ENCODE data around the gene RBPJ. TPM values are rescaled to one million over a fixed set of nuclear protein-coding genes. Genes with fewer than 3 reads are reported as not detected.

RBPJ gene
- total RNA-seq, 1 experiment from 2014 or later: 34.5 TPM

GRCh38 chr4:26360864-26361263 is 40.0 kb downstream of the RBPJ start:
- no peaks in the 10 kb centered on the region for H3K36me3 ChIP-seq
- no peak overlapping the region for H3K27ac ChIP-seq
- H3K9me3 ChIP-seq (replicated peaks): no peaks in the 10 kb centered on the region
- H3K4me1 ChIP-seq (replicated peaks): peaks cover 6% of the 10 kb centered on the region; the same call in 1 of the 2 replicates
- DNase-seq (ENCODE audit: low read depth in 1 of 2, low spot score in 2 of 2): no peak
- no peaks in the 10 kb centered on the region for H3K27me3 ChIP-seq (replicated peaks)
- no peak overlapping the region for H3K4me3 ChIP-seq

- H3K4me1 ChIP-seq (replicated peaks): peaks cover 6% of the 10 kb centered on the region; the same call in 1 of the 2 replicates
- H3K4me3 ChIP-seq: no peak overlapping the region
- no peak overlapping the region for H3K27ac ChIP-seq
- no peaks in the 10 kb centered on the region for H3K27me3 ChIP-seq (replicated peaks)
- DNase-seq (ENCODE audit: low read depth in 1 of 2, low spot score in 2 of 2): no peak
- no peaks in the 10 kb centered on the region for H3K9me3 ChIP-seq (replicated peaks)
- no peaks in the 10 kb centered on the region for H3K36me3 ChIP-seq
These were observed 40.5 kb downstream of the RBPJ start for GRCh38 chr4:26361297-26361696.

- Histone ChIP-seq H3K27me3 (replicated peaks) (no peaks in the 10 kb centered on the region), H3K36me3 (no peaks in the 10 kb centered on the region), H3K27ac (no peak overlapping the region), H3K4me3 (no peak overlapping the region), H3K9me3 (replicated peaks) (no peaks in the 10 kb centered on the region), H3K4me1 (replicated peaks) (peaks cover 6% of the 10 kb centered on the region; the same call in 1 of the 2 replicates)
- DNase-seq (ENCODE audit: low read depth in 1 of 2, low spot score in 2 of 2): no peak
These were observed 42.1 kb downstream of the RBPJ start for GRCh38 chr4:26362745-26363439.

GRCh38 chr4:26365537-26366150 is 44.8 kb downstream of the RBPJ start:
- no peaks in the 10 kb centered on the region for H3K36me3 ChIP-seq
- peaks cover 25% of the 10 kb centered on the region for H3K4me1 ChIP-seq (replicated peaks)
- H3K4me3 ChIP-seq: no peak overlapping the region
- no peaks in the 10 kb centered on the region for H3K9me3 ChIP-seq (replicated peaks)
- H3K27ac ChIP-seq: no peak overlapping the region
- DNase-seq (ENCODE audit: low read depth in 1 of 2, low spot score in 2 of 2): no peak
- no peaks in the 10 kb centered on the region for H3K27me3 ChIP-seq (replicated peaks)

GRCh38 chr4:26367811-26368210 is 47.0 kb downstream of the RBPJ start:
- peaks cover 24% of the 10 kb centered on the region for H3K4me1 ChIP-seq (replicated peaks)
- DNase-seq (ENCODE audit: low read depth in 1 of 2, low spot score in 2 of 2): no peak
- no peaks in the 10 kb centered on the region for H3K27me3 ChIP-seq (replicated peaks)
- H3K27ac ChIP-seq: no peak overlapping the region
- H3K9me3 ChIP-seq (replicated peaks): no peaks in the 10 kb centered on the region
- H3K4me3 ChIP-seq: no peak overlapping the region
- H3K36me3 ChIP-seq: no peaks in the 10 kb centered on the region

GRCh38 chr4:26368685-26369084 is 47.9 kb downstream of the RBPJ start:
- peaks cover 27% of the 10 kb centered on the region for H3K4me1 ChIP-seq (replicated peaks)
- no peaks in the 10 kb centered on the region for H3K27me3 ChIP-seq (replicated peaks)
- no peak overlapping the region for H3K27ac ChIP-seq
- no peak for DNase-seq (ENCODE audit: low read depth in 1 of 2, low spot score in 2 of 2)
- H3K9me3 ChIP-seq (replicated peaks): no peaks in the 10 kb centered on the region
- H3K36me3 ChIP-seq: no peaks in the 10 kb centered on the region
- H3K4me3 ChIP-seq: no peak overlapping the region

- H3K4me1 ChIP-seq (replicated peaks): peaks cover 27% of the 10 kb centered on the region
- no peaks in the 10 kb centered on the region for H3K36me3 ChIP-seq
- H3K9me3 ChIP-seq (replicated peaks): no peaks in the 10 kb centered on the region
- H3K27ac ChIP-seq: no peak overlapping the region
- H3K27me3 ChIP-seq (replicated peaks): no peaks in the 10 kb centered on the region
- DNase-seq (ENCODE audit: low read depth in 1 of 2, low spot score in 2 of 2): no peak
- H3K4me3 ChIP-seq: no peak overlapping the region
These were observed 48.3 kb downstream of the RBPJ start for GRCh38 chr4:26369132-26369531.

- no peaks in the 10 kb centered on the region for H3K36me3 ChIP-seq
- no peaks in the 10 kb centered on the region for H3K27me3 ChIP-seq (replicated peaks)
- peaks cover 27% of the 10 kb centered on the region for H3K4me1 ChIP-seq (replicated peaks)
- H3K9me3 ChIP-seq (replicated peaks): no peaks in the 10 kb centered on the region
- H3K27ac ChIP-seq: no peak overlapping the region
- H3K4me3 ChIP-seq: no peak overlapping the region
- DNase-seq (ENCODE audit: low read depth in 1 of 2, low spot score in 2 of 2): peak in 1 of 2 experiments; percentile 9
These were observed 48.8 kb downstream of the RBPJ start for GRCh38 chr4:26369581-26369980.

GRCh38 chr4:26372076-26372475 is 51.3 kb downstream of the RBPJ start:
- H3K27me3 ChIP-seq (replicated peaks): no peaks in the 10 kb centered on the region
- DNase-seq (ENCODE audit: low read depth in 1 of 2, low spot score in 2 of 2): no peak
- no peak overlapping the region for H3K4me3 ChIP-seq
- H3K4me1 ChIP-seq (replicated peaks): peaks cover 27% of the 10 kb centered on the region
- no peaks in the 10 kb centered on the region for H3K9me3 ChIP-seq (replicated peaks)
- H3K36me3 ChIP-seq: no peaks in the 10 kb centered on the region
- no peak overlapping the region for H3K27ac ChIP-seq

GRCh38 chr4:26372525-26373172 is 51.8 kb downstream of the RBPJ start:
- H3K4me1 ChIP-seq (replicated peaks): peaks cover 27% of the 10 kb centered on the region
- no peaks in the 10 kb centered on the region for H3K9me3 ChIP-seq (replicated peaks)
- no peak overlapping the region for H3K4me3 ChIP-seq
- no peaks in the 10 kb centered on the region for H3K36me3 ChIP-seq
- no peak overlapping the region for H3K27ac ChIP-seq
- H3K27me3 ChIP-seq (replicated peaks): no peaks in the 10 kb centered on the region
- DNase-seq (ENCODE audit: low read depth in 1 of 2, low spot score in 2 of 2): peak in 1 of 2 experiments; percentile 17

- Histone ChIP-seq H3K27me3 (replicated peaks) (no peaks in the 10 kb centered on the region), H3K4me3 (no peak overlapping the region), H3K27ac (no peak overlapping the region), H3K9me3 (replicated peaks) (no peaks in the 10 kb centered on the region), H3K36me3 (no peaks in the 10 kb centered on the region), H3K4me1 (replicated peaks) (peaks cover 8% of the 10 kb centered on the region)
- DNase-seq (ENCODE audit: low read depth in 1 of 2, low spot score in 2 of 2): no peak
These were observed 54.7 kb downstream of the RBPJ start for GRCh38 chr4:26375551-26375950.

GRCh38 chr4:26377328-26378311 is 56.8 kb downstream of the RBPJ start:
- H3K9me3 ChIP-seq (replicated peaks): no peaks in the 10 kb centered on the region

GRCh38 chr4:26379837-26380236 is 59.0 kb downstream of the RBPJ start:
- Histone ChIP-seq H3K9me3 (replicated peaks) (no peaks in the 10 kb centered on the region), H3K4me1 (replicated peaks) (no peaks in the 10 kb centered on the region), H3K27me3 (replicated peaks) (no peaks in the 10 kb centered on the region), H3K27ac (no peak overlapping the region), H3K36me3 (no peaks in the 10 kb centered on the region), H3K4me3 (no peak overlapping the region)
- DNase-seq (ENCODE audit: low read depth in 1 of 2, low spot score in 2 of 2): no peak

More at GRCh38 chr4:26377328-26378311, 56.8 kb downstream of the RBPJ start:
- DNase-seq (ENCODE audit: low read depth in 1 of 2, low spot score in 2 of 2): no peak
- Histone ChIP-seq H3K27ac (no peak overlapping the region), H3K36me3 (no peaks in the 10 kb centered on the region), H3K4me3 (no peak overlapping the region), H3K4me1 (replicated peaks) (peaks cover 6% of the 10 kb centered on the region), H3K27me3 (replicated peaks) (no peaks in the 10 kb centered on the region)

Data from SJSA1 (cell line).